ENCODE measurements around the gene EGFR.
"Not testable (repeated sequence)": the region's sequence is repeated elsewhere in the genome, so short reads cannot be mapped to it uniquely, and the experiment has no call there.

Gene EGFR

DNA sequence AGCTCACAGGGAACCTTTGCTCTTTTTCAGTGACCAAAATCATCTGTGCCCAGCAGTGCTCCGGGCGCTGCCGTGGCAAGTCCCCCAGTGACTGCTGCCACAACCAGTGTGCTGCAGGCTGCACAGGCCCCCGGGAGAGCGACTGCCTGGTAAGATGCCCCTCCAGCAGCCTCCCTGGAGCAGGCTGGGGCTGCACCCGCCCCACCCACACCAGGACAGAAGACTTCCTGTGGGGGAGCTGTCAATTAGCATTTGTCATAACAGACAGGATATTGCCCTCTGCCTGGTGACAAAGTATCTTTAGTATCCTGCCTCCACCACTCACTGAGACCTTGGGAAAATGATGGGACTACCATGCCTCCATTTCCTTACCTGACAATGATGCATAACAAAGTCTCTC lies 133.7 kb downstream of the EGFR start:
- DNase-seq = no peak

- no peak for DNase-seq
These were observed 135.3 kb downstream of the EGFR start for GRCh38 chr7:55154096-55154495.

DNA sequence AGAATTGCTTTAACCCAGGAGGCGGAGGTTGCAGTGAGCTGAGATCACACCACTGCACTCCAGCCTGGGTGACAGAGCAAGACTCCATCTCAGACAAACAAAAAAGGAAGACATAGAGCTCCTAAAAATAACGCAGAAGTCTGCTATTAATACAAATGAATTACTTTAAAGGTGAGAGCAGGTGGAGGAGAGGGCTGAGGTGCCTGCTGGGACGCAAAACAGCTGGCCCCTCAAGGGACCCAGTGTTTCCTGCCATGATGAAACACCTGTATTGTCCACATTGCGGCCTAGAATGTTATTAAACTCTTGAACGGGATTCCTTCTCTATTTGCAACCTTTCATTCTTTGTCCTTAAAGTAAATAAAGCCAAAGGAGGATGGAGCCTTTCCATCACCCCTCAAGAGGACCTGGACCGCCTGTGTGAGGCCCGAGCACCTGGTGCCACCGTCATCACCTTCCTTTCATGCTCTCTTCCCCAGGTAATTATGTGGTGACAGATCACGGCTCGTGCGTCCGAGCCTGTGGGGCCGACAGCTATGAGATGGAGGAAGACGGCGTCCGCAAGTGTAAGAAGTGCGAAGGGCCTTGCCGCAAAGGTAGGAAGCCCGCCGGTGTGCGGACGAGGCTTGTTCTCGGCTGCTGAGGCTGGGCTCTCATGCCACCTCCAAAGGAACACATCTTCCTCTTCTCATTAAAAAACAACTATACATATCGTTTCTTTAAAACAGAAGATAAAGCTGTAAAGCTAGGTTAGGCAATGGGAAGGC lies 136.7 kb downstream of the EGFR start:
- DNase-seq = no peak

DNA sequence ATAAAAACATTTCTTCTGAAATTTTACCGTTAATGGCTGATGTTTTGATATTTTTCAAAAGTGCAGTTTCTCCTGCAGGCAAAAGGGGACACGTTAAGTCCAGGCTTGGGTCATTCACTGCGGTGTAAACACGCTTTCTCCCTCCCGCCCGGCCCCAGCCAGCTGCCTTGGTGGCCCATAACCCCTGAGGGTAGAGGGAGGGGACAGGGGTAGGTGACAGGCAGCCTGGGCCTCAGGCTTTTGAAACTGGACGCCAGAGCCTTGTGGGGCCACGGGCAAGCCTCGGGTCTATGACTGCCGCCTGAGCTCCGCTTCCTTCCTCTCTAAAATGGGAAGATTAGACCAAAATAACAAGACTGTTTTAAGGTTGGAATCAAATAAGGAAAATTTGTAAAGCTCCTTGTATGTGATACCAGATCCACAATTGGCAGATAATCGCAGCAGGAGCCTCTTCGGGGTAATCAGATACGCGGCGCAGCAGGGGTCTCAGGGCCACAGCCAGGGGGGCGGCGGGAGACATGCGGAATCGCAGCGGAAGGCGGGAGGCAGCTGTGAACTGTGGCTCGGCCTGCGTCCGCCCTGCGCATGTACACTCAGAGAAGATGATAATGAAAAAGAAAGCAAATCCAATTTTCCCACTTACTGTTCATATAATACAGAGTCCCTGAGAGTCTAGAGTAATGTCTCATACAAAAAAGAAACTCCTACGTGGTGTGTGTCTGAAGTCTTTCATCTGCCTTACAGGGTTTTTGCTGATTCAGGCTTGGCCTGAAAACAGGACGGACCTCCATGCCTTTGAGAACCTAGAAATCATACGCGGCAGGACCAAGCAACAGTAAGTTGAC lies 138.3 kb downstream of the EGFR start:
- no peak for DNase-seq

GRCh38 chr7:55157764-55158105 lies 138.9 kb downstream of the EGFR start:
- DNase-seq = no peak

GRCh38 chr7:55158541-55159382 lies 139.9 kb downstream of the EGFR start:
- DNase-seq = no peak

GRCh38 chr7:55160539-55160938 lies 141.7 kb downstream of the EGFR start:
- DNase-seq = no peak

DNA sequence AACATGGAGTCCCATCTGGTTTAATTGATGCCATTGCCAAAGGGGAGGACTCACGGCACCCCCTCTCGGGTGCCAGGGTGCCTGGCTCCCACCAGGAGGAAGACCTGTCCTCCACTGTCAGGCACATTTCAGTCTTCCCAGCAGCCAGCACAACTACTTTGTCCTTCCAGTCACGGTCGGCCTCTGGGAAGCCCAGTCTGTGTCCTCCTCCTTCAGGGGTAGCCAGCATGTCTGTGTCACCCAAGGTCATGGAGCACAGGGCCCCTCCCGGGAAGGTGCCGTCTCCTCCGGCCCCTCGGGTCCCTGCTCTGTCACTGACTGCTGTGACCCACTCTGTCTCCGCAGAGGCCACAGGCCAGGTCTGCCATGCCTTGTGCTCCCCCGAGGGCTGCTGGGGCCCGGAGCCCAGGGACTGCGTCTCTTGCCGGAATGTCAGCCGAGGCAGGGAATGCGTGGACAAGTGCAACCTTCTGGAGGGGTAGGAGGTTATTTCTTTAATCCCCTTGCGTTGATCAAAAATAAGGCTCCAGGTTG lies 142.4 kb downstream of the EGFR start:
- no peak for DNase-seq

DNA sequence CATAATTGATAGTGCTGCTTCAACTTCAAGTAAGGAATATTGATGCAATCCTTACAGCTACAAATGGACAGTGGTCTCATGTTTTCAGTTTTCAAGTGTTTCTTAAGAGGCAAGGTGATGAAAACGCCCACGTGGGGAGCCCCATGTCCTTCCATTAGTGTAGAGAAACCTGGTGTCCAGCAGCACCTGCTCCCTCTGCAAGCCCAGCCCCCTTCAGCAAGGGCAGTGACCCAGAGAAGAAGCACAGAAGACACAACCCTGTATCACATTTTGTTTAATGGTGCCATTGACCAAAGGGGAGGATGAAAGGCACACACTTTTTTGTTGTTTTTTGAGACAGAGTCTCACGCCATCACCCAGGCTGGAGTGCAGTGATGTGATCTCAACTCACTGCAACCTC lies 143.7 kb downstream of the EGFR start:
- no peak for DNase-seq

DNA sequence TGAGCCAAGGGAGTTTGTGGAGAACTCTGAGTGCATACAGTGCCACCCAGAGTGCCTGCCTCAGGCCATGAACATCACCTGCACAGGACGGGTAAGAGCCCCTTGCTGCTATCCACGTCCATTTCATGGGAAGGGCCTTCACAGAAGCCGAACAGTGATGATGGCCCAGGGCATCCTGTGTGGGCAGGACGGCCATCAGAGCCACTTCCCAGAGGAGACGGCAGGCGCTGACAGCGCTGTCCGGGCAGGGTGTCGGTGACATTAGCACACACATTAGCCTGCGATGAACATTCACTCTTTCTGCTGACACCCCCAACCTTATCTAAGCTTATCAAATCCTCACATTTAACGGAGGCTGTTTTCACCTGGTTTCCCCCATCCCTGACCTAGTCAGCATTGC lies 144.9 kb downstream of the EGFR start:
- no peak for DNase-seq

- no peak for DNase-seq
These were observed 145.7 kb downstream of the EGFR start for GRCh38 chr7:55164527-55164926.

DNA sequence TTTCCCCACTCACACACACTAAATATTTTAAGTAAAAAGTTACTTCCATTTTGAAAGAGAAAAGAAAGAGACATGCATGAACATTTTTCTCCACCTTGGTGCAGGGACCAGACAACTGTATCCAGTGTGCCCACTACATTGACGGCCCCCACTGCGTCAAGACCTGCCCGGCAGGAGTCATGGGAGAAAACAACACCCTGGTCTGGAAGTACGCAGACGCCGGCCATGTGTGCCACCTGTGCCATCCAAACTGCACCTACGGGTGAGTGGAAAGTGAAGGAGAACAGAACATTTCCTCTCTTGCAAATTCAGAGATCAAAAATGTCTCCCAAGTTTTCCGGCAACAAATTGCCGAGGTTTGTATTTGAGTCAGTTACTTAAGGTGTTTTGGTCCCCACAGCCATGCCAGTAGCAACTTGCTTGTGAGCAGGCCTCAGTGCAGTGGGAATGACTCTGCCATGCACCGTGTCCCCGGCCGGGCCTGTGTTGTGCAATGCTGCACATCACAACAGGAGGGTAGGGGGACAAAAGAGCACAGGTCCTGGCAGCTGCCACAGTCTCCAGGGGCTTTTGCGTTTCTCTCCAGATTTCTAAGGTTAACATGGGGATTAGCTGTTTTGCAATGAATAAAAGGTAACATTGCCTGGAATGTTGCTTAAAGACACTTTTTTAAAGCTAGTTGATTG lies 146.5 kb downstream of the EGFR start:
- DNase-seq = no peak

GRCh38 chr7:55167296-55167695 lies 148.5 kb downstream of the EGFR start:
- DNase-seq = not testable (repeated sequence)

- DNase-seq = no peak
These were observed 151.7 kb downstream of the EGFR start for GRCh38 chr7:55170335-55171069.

DNA sequence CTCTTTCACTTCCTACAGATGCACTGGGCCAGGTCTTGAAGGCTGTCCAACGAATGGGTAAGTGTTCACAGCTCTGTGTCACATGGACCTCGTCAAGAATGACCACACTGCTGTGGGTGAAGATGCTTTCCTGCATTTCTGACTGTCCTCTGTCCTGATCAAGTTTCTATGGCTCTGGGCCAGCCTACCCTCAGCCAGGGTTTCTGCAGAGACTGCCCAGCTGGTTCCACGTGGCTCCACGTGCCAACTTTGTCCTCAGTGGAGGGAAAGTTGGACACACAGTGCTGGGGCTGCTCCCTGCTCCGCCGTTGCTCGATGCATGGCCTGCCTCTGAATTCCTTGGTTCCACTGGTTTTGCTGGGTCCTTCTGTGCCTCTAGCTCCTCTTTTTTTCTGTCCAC lies 152.3 kb downstream of the EGFR start:
- no peak for DNase-seq

- DNase-seq = no peak
These were observed 153.3 kb downstream of the EGFR start for GRCh38 chr7:55172161-55172560.

- no peak for DNase-seq
These were observed 154.2 kb downstream of the EGFR start for GRCh38 chr7:55172881-55173609.

GRCh38 chr7:55173671-55174070 lies 154.9 kb downstream of the EGFR start:
- no peak for DNase-seq

- DNase-seq = no peak
These were observed 155.6 kb downstream of the EGFR start for GRCh38 chr7:55174456-55174855.

DNA sequence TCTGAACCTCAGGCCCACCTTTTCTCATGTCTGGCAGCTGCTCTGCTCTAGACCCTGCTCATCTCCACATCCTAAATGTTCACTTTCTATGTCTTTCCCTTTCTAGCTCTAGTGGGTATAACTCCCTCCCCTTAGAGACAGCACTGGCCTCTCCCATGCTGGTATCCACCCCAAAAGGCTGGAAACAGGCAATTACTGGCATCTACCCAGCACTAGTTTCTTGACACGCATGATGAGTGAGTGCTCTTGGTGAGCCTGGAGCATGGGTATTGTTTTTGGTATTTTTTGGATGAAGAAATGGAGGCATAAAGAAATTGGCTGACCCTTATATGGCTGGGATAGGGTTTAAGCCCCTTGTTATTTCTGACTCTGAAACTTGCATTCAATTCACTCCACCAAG lies 156.0 kb downstream of the EGFR start:
- no peak for DNase-seq

- DNase-seq = no peak
These were observed 158.3 kb downstream of the EGFR start for GRCh38 chr7:55177068-55177530.
